Right lobe of liver (tissue), 6 donors: ENCODE measurements around the gene C1QTNF6. TPM values are rescaled to one million over a fixed set of nuclear protein-coding genes. Genes with fewer than 3 reads are reported as not detected.

Source experiments
- ATAC-seq, 4 donors: fragments of 200-7000 bp; cut with Tn5 transposase; one replicate each; pipeline ENCODE4 v1.9.1; 2020; ENCODE audit warnings: mild to moderate bottlenecking in 4 of 4, moderate library complexity in 4 of 4
- DNase-seq, 3 donors: peaks; one replicate each; pipeline ENCODE4 v3.0.0-alpha.2; 2020
- H3K27ac ChIP-seq, 3 donors: fragments of 200-600 bp; one replicate each; pipeline ENCODE4 v1.8.0; 2022
- H3K27me3 ChIP-seq, 2 donors: fragments of 200-600 bp; one replicate each; pipeline ENCODE4 v1.8.0; 2022
- H3K36me3 ChIP-seq, 4 donors: fragments of 200-600 bp; sonication (generic) in 1 of 4; one replicate each; pipeline versions ENCODE4 v1.5.1 to v1.8.0; 2017 to 2022; ENCODE audit warnings: control low read depth in 1 of 4
- H3K4me1 ChIP-seq, 4 donors: fragments of 200-600 bp; sonication (generic) in 1 of 4; one replicate each; pipeline versions ENCODE4 v1.5.1 to v1.8.0; 2017 to 2022; ENCODE audit warnings: control low read depth in 1 of 4
- H3K4me3 ChIP-seq, 3 donors: fragments of 200-600 bp; one replicate each; pipeline ENCODE4 v1.8.0; 2022
- H3K9me3 ChIP-seq, 4 donors: fragments of 200-600 bp; sonication (generic) in 1 of 4; one replicate each; pipeline versions ENCODE4 v1.5.1 to v1.8.0; 2017 to 2022; ENCODE audit warnings: control low read depth in 1 of 4
- CTCF ChIP-seq, 4 donors: fragments of 200-600 bp in 3 of 4; fragments of 450-650 bp in 1 of 4; IDR thresholded peaks; one replicate each; pipeline versions ENCODE4 v1.5.1 to v1.8.0; 2016 to 2022; ENCODE audit warnings: antibody characterized with exemption in 4 of 4, mild to moderate bottlenecking in 2 of 4
- POLR2A ChIP-seq: fragments of 450-650 bp; IDR thresholded peaks from one replicate; pipeline ENCODE4 v1.6.1; 2017; ENCODE audit warnings: antibody characterized with exemption, mild to moderate bottlenecking
- whole genome bisulfite sequencing: methylation state at CpG from one replicate; pipeline ENCODE4 v1.1.6; 2018; ENCODE audit warnings: low coverage, low lambda C conversion rate; ENCODE audit not compliant: insufficient coverage; ENCODE audit errors: missing lambda C conversion rate; 5-methylcytosine and 5-hydroxymethylcytosine counted together
- intact Hi-C, 2 donors: fragments of 100-400 bp; cut with DNase I; formaldehyde crosslinking; loops; one replicate each; pipeline versions ENCODE4 v1.11.2 to v1.14.1; 2022
- total RNA-seq, 6 experiments: library from RNA; depleted of rRNA in 2 of 6; stranded (reverse); fragments of >200 nt in 2 of 6; fragmentation: NEBNext Ultra II Directional in 3 of 6; extraction: Animal tissue kit (Norgen Biotek cat#: 25700) in 3 of 6; gene quantifications; one replicate each; pipeline versions ENCODE4 v1.1.0 to v1.2.4, GENCODE V29; 2016 to 2023
- donor health status: DM: no; HTN: yes; CAD: no.
- donor health status: DM: no; HTN: no; CAD: no.
- donor health status: DM: no; HTN: no; CAD: no.
- donor health status: DM: no; HTN: yes; CAD: no.
- donor health status: DM: no; HTN: yes; CAD: no.

Gene C1QTNF6
- total RNA-seq, 6 experiments from 2014 or later = 3.3 to 12.6 (median 6.3) TPM

- Histone ChIP-seq H3K27ac (peak overlapping the region in 1 of 3 donors; percentile 24), H3K9me3 (no peaks in the 10 kb centered on the region), H3K4me3 (no peak overlapping the region), H3K27me3 (no peaks in the 10 kb centered on the region), H3K4me1 (peaks cover 0 to 17% (median 8%) of the 10 kb centered on the region in 4 donors), H3K36me3 (no peaks in the 10 kb centered on the region)
- WGBS = 44% methylated on average over 11 of the region's 17 CpGs
- DNase-seq (peak; percentile 26 to 51 (median 44)), ATAC-seq (no peak)
- TF ChIP-seq CTCF (IDR thresholded peaks at IDR 0.05) (no peak), POLR2A (no peak)
- intact Hi-C loops = no loop called here
These were observed 20.7 kb downstream of the C1QTNF6 start for GRCh38 chr22:37167176-37167980.

- Histone ChIP-seq H3K36me3 (no peaks in the 10 kb centered on the region), H3K4me3 (no peak overlapping the region), H3K4me1 (peaks cover 0 to 17% (median 8%) of the 10 kb centered on the region in 4 donors), H3K9me3 (no peaks in the 10 kb centered on the region), H3K27ac (peak overlapping the region in 1 of 3 donors; percentile 24), H3K27me3 (no peaks in the 10 kb centered on the region)
- intact Hi-C loops = no loop called here
- ATAC-seq (peak; percentile 88 to 96 (median 94)), DNase-seq (peak; percentile 86 to 90 (median 88))
- TF ChIP-seq POLR2A (no peak), CTCF (IDR thresholded peaks at IDR 0.05) (peak; percentile 83 to 94 (median 90))
- WGBS = 42% methylated on average over 3 of the region's 13 CpGs
These were observed 21.4 kb downstream of the C1QTNF6 start for GRCh38 chr22:37166675-37167066.

GRCh38 chr22:37165940-37166674 is 21.9 kb downstream of the C1QTNF6 start:
- peak in 2 of 3 donors; percentile 24 to 49 for DNase-seq
- WGBS = 60% methylated on average over 15 of the region's 25 CpGs
- TF ChIP-seq POLR2A (no peak), CTCF (IDR thresholded peaks at IDR 0.05) (no peak)
- H3K4me1 ChIP-seq = peaks cover 0 to 17% (median 8%) of the 10 kb centered on the region in 4 donors
- H3K9me3 ChIP-seq = no peaks in the 10 kb centered on the region
- H3K27ac ChIP-seq = no peak overlapping the region
- intact Hi-C loops = no loop called here
- no peaks in the 10 kb centered on the region for H3K27me3 ChIP-seq
- H3K36me3 ChIP-seq = no peaks in the 10 kb centered on the region
- no peak overlapping the region for H3K4me3 ChIP-seq
- no peak for ATAC-seq

- 84% methylated on average over 5 of the region's 9 CpGs for WGBS
- H3K4me1 ChIP-seq = peaks cover 0 to 17% (median 8%) of the 10 kb centered on the region in 4 donors
- DNase-seq (peak in 1 of 3 donors; percentile 5), ATAC-seq (no peak)
- TF ChIP-seq CTCF (IDR thresholded peaks at IDR 0.05) = no peak
- no peak for TF ChIP-seq POLR2A
- H3K27ac ChIP-seq = no peak overlapping the region
- no peaks in the 10 kb centered on the region for H3K27me3 ChIP-seq
- H3K9me3 ChIP-seq = no peaks in the 10 kb centered on the region
- intact Hi-C loops = no loop called here
- H3K4me3 ChIP-seq = no peak overlapping the region
- H3K36me3 ChIP-seq = no peaks in the 10 kb centered on the region
These were observed 23.0 kb downstream of the C1QTNF6 start for GRCh38 chr22:37165066-37165465.
